ENCODE results near the gene TLE3.
A peak's percentile ranks its signal among the peaks of the same experiment; 100 is the strongest.

Gene TLE3

DNA sequence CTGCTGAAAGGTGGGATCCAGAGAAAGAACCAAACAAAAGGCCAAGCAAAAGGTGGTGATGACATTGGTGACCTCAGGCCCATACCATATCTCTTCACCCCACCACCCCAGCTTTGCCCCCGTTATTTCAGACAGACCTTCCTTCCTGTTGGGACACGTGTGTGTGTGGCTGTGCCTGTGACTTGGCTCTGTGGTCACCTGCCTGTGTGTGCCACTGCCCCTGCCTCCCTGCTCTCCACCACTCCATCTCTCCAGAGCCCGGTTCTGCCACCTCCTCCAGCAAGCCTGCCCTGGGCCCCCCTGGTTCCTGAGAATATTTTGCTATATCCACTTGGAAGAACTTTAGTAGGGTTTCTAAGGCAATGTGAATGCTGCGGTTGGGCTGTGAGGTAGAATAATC is 28.6 kb upstream of the TLE3 start:
- ATAC-seq (ENCODE audit: insufficient read depth, low read depth) = no peak

GRCh38 chr15:70125605-70126004 is 27.9 kb upstream of the TLE3 start:
- Histone ChIP-seq H3K27me3 (ENCODE audit: insufficient read depth, low read length, poor library complexity) (peaks cover 11% of the 10 kb centered on the region), H3K27ac (ENCODE audit: low read length) (no peak overlapping the region), H4K20me1 (ENCODE audit: insufficient read depth, low read length) (no peaks in the 10 kb centered on the region; the same call in 1 of the 2 replicates), H3K9ac (ENCODE audit: low read depth, low read length) (no peak overlapping the region), H3K79me2 (ENCODE audit: insufficient read depth, low read length) (no peaks in the 10 kb centered on the region), H3K4me2 (ENCODE audit: insufficient read depth, low read length) (no peak overlapping the region), H3K4me3 (ENCODE audit: low read depth in 1 of 2, low read length in 2 of 2) (no peak overlapping the region), H3K9me3 (ENCODE audit: insufficient read depth, low read length, severe bottlenecking) (no peaks in the 10 kb centered on the region), H3K4me1 (ENCODE audit: insufficient read depth, low read length) (no peaks in the 10 kb centered on the region), H2AFZ (ENCODE audit: low read depth, low read length) (no peak overlapping the region), H3K36me3 (ENCODE audit: insufficient read depth, low read length) (no peaks in the 10 kb centered on the region)
- ATAC-seq (ENCODE audit: insufficient read depth, low read depth) (no peak), DNase-seq (no peak)
- TF ChIP-seq, protein P1, sequence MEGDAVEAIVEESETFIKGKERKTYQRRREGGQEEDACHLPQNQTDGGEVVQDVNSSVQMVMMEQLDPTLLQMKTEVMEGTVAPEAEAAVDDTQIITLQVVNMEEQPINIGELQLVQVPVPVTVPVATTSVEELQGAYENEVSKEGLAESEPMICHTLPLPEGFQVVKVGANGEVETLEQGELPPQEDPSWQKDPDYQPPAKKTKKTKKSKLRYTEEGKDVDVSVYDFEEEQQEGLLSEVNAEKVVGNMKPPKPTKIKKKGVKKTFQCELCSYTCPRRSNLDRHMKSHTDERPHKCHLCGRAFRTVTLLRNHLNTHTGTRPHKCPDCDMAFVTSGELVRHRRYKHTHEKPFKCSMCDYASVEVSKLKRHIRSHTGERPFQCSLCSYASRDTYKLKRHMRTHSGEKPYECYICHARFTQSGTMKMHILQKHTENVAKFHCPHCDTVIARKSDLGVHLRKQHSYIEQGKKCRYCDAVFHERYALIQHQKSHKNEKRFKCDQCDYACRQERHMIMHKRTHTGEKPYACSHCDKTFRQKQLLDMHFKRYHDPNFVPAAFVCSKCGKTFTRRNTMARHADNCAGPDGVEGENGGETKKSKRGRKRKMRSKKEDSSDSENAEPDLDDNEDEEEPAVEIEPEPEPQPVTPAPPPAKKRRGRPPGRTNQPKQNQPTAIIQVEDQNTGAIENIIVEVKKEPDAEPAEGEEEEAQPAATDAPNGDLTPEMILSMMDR (IDR thresholded peaks at IDR 0.05; ENCODE audit: borderline replicate concordance, extremely low read depth, low read length, poor library complexity, severe bottlenecking) = no peak
- TF ChIP-seq EZH2 (IDR thresholded peaks at IDR 0.05; ENCODE audit: borderline replicate concordance, low read depth, low read length, severe bottlenecking) = no peak

More for the DNA sequence above, 28.6 kb upstream of the TLE3 start:
- Histone ChIP-seq H3K4me3 (ENCODE audit: low read depth in 1 of 2, low read length in 2 of 2) (no peak overlapping the region), H3K4me1 (ENCODE audit: insufficient read depth, low read length) (no peaks in the 10 kb centered on the region), H3K9ac (ENCODE audit: low read depth, low read length) (no peak overlapping the region), H3K9me3 (ENCODE audit: insufficient read depth, low read length, severe bottlenecking) (no peaks in the 10 kb centered on the region), H3K4me2 (ENCODE audit: insufficient read depth, low read length) (no peak overlapping the region), H3K27ac (ENCODE audit: low read length) (no peak overlapping the region), H3K27me3 (ENCODE audit: insufficient read depth, low read length, poor library complexity) (peaks cover 11% of the 10 kb centered on the region), H3K36me3 (ENCODE audit: insufficient read depth, low read length) (no peaks in the 10 kb centered on the region), H2AFZ (ENCODE audit: low read depth, low read length) (no peak overlapping the region), H3K79me2 (ENCODE audit: insufficient read depth, low read length) (no peaks in the 10 kb centered on the region), H4K20me1 (ENCODE audit: insufficient read depth, low read length) (no peaks in the 10 kb centered on the region; the same call in 1 of the 2 replicates)
- DNase-seq = no peak
- no peak for TF ChIP-seq EZH2 (IDR thresholded peaks at IDR 0.05; ENCODE audit: borderline replicate concordance, low read depth, low read length, severe bottlenecking)
- TF ChIP-seq, protein P1 (IDR thresholded peaks at IDR 0.05; ENCODE audit: borderline replicate concordance, extremely low read depth, low read length, poor library complexity, severe bottlenecking) = no peak

- Histone ChIP-seq H4K20me1 (ENCODE audit: insufficient read depth, low read length) (no peaks in the 10 kb centered on the region; the same call in 1 of the 2 replicates), H3K27me3 (ENCODE audit: insufficient read depth, low read length, poor library complexity) (peaks cover 9% of the 10 kb centered on the region), H3K9ac (ENCODE audit: low read depth, low read length) (no peak overlapping the region), H3K9me3 (ENCODE audit: insufficient read depth, low read length, severe bottlenecking) (no peaks in the 10 kb centered on the region), H3K36me3 (ENCODE audit: insufficient read depth, low read length) (no peaks in the 10 kb centered on the region), H3K27ac (ENCODE audit: low read length) (no peak overlapping the region), H3K4me3 (ENCODE audit: low read depth in 1 of 2, low read length in 2 of 2) (no peak overlapping the region), H3K4me2 (ENCODE audit: insufficient read depth, low read length) (no peak overlapping the region), H2AFZ (ENCODE audit: low read depth, low read length) (no peak overlapping the region), H3K4me1 (ENCODE audit: insufficient read depth, low read length) (no peaks in the 10 kb centered on the region), H3K79me2 (ENCODE audit: insufficient read depth, low read length) (no peaks in the 10 kb centered on the region)
- no peak for ATAC-seq (ENCODE audit: insufficient read depth, low read depth)
- DNase-seq = no peak
- TF ChIP-seq, protein P1 (IDR thresholded peaks at IDR 0.05; ENCODE audit: borderline replicate concordance, extremely low read depth, low read length, poor library complexity, severe bottlenecking) = peak; percentile 3
- TF ChIP-seq EZH2 (IDR thresholded peaks at IDR 0.05; ENCODE audit: borderline replicate concordance, low read depth, low read length, severe bottlenecking) = no peak
Observed at GRCh38 chr15:70121624-70122302, 24.0 kb upstream of the TLE3 start.

All from DND-41 (cell line).